ENCODE results near the gene UGT1A10.

UGT1A10 gene

GRCh38 chr2:233754872-233755611 lies 118.8 kb downstream of the UGT1A10 start:
- no peak for TF ChIP-seq CTCF (IDR thresholded peaks at IDR 0.05)
- Histone ChIP-seq H3K27ac (no peak overlapping the region), H3K4me1 (ENCODE audit: control insufficient read depth in 1 of 2, insufficient read depth in 1 of 2, low read depth in 1 of 2, low read length in 1 of 2) (no peaks in the 10 kb centered on the region), H3K9me3 (no peaks in the 10 kb centered on the region), H3K4me3 (ENCODE audit: low read depth in 1 of 2, low read length in 1 of 2) (no peak overlapping the region), H3K36me3 (no peaks in the 10 kb centered on the region), H3K27me3 (no peaks in the 10 kb centered on the region)

- Histone ChIP-seq H3K4me3 (ENCODE audit: low read depth in 1 of 2, low read length in 1 of 2) (no peak overlapping the region), H3K27me3 (no peaks in the 10 kb centered on the region), H3K4me1 (ENCODE audit: control insufficient read depth in 1 of 2, insufficient read depth in 1 of 2, low read depth in 1 of 2, low read length in 1 of 2) (no peaks in the 10 kb centered on the region), H3K36me3 (no peaks in the 10 kb centered on the region), H3K9me3 (no peaks in the 10 kb centered on the region), H3K27ac (no peak overlapping the region)
- TF ChIP-seq CTCF (IDR thresholded peaks at IDR 0.05): no peak
Measured at GRCh38 chr2:233756429-233757081, 120.3 kb downstream of the UGT1A10 start.

- Histone ChIP-seq H3K9me3 (no peaks in the 10 kb centered on the region), H3K27ac (no peak overlapping the region), H3K36me3 (no peaks in the 10 kb centered on the region), H3K4me1 (ENCODE audit: control insufficient read depth in 1 of 2, insufficient read depth in 1 of 2, low read depth in 1 of 2, low read length in 1 of 2) (no peaks in the 10 kb centered on the region), H3K27me3 (no peaks in the 10 kb centered on the region), H3K4me3 (ENCODE audit: low read depth in 1 of 2, low read length in 1 of 2) (no peak overlapping the region)
- no peak for TF ChIP-seq CTCF (IDR thresholded peaks at IDR 0.05)
Measured at GRCh38 chr2:233758141-233758540, 121.9 kb downstream of the UGT1A10 start.

GRCh38 chr2:233758849-233759248 lies 122.6 kb downstream of the UGT1A10 start:
- Histone ChIP-seq H3K4me3 (ENCODE audit: low read depth in 1 of 2, low read length in 1 of 2) (no peak overlapping the region), H3K4me1 (ENCODE audit: control insufficient read depth in 1 of 2, insufficient read depth in 1 of 2, low read depth in 1 of 2, low read length in 1 of 2) (no peaks in the 10 kb centered on the region), H3K9me3 (no peaks in the 10 kb centered on the region), H3K27ac (no peak overlapping the region), H3K36me3 (no peaks in the 10 kb centered on the region), H3K27me3 (peaks cover 7% of the 10 kb centered on the region)
- TF ChIP-seq CTCF (IDR thresholded peaks at IDR 0.05): no peak

GRCh38 chr2:233760043-233760442 lies 123.8 kb downstream of the UGT1A10 start, which contains the start of gene UGT1A1:
TSS of gene UGT1A1 (plus strand) at chr2:233760270. CDS start at chr2:233760288, 18 bp downstream.
- Histone ChIP-seq H3K36me3 (no peaks in the 10 kb centered on the region), H3K4me3 (ENCODE audit: low read depth in 1 of 2, low read length in 1 of 2) (no peak within 1 kb of the TSS), H3K9me3 (no peaks in the 10 kb centered on the region), H3K27me3 (peaks cover 13% of the 10 kb centered on the region), H3K4me1 (ENCODE audit: control insufficient read depth in 1 of 2, insufficient read depth in 1 of 2, low read depth in 1 of 2, low read length in 1 of 2) (no peaks in the 10 kb centered on the region), H3K27ac (no peak within 1 kb of the TSS)
- no peak for TF ChIP-seq CTCF (IDR thresholded peaks at IDR 0.05)
